ENCODE data around the gene RNF111. TPM values are rescaled to one million over a fixed set of nuclear protein-coding genes. Genes with fewer than 3 reads are reported as not detected.

RNF111 gene
- total and polyA plus RNA-seq, 2 of the 13 experiments (the other 11 are each of a cell fraction or from before 2014, with no cell fraction given) = 12.1 to 23.1 TPM

DNA sequence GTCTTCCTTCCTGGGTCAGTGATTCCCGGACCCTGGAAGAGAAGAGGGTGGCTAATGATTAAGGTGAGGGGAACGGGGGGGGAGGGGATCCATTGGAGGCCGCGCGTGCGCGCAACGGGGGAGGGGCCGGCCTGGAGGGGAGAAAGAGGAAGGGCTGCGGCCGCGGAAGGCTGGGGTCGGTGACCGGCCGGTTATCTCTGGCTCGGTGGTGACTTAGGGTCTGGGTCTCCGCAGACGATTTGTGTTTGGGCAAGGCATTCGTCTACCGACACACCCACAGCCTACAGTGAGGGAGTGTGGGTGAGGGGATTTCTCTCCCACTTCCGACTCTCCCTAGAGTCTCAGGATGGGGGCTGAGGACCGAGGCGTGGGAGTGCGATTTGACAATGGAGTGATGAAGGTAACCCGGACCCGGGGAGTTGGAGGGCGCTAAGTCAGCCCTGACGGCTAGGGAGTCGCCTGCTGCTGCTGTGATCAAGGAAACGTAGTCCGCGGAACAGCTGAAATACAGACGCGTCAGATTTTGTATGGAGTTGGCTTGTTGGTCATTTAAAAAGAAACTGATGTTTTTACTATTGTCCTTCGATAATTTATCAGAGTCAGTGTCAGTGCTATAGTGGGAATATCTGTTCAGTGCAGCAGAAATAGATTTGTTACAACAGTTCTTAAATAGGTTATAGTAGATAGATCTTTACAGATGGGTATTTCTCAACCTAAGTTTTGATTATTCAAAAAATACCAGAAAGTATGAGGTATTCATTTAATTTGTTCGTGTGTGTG, 733 bp downstream of the RNF111 start (continued):
- TF ChIP-seq PRDM10 (CRISPR knock-in tag; IDR thresholded peaks at IDR 0.05; ENCODE audit: low read depth) = no peak
- TF ChIP-seq KMT2A (CRISPR knock-in tag; IDR thresholded peaks at IDR 0.05) = peak; percentile 78
- TF ChIP-seq HIVEP1 (CRISPR knock-in tag; IDR thresholded peaks at IDR 0.05) = 0 out of 2 replicates have a peak, but pooled peaks have one; percentile 43
- TF ChIP-seq TBX3 (IDR thresholded peaks at IDR 0.05; ENCODE audit: borderline replicate concordance) = no peak
- no peak; the same call in 1 of the 2 replicates for TF ChIP-seq ZNF292 (CRISPR knock-in tag; IDR thresholded peaks at IDR 0.05; ENCODE audit: borderline replicate concordance, low read depth)
- TF ChIP-seq ZNF317 (CRISPR knock-in tag; IDR thresholded peaks at IDR 0.05) = peak; percentile 48; the same call in 1 of the 2 replicates
- TF ChIP-seq, protein P1, sequence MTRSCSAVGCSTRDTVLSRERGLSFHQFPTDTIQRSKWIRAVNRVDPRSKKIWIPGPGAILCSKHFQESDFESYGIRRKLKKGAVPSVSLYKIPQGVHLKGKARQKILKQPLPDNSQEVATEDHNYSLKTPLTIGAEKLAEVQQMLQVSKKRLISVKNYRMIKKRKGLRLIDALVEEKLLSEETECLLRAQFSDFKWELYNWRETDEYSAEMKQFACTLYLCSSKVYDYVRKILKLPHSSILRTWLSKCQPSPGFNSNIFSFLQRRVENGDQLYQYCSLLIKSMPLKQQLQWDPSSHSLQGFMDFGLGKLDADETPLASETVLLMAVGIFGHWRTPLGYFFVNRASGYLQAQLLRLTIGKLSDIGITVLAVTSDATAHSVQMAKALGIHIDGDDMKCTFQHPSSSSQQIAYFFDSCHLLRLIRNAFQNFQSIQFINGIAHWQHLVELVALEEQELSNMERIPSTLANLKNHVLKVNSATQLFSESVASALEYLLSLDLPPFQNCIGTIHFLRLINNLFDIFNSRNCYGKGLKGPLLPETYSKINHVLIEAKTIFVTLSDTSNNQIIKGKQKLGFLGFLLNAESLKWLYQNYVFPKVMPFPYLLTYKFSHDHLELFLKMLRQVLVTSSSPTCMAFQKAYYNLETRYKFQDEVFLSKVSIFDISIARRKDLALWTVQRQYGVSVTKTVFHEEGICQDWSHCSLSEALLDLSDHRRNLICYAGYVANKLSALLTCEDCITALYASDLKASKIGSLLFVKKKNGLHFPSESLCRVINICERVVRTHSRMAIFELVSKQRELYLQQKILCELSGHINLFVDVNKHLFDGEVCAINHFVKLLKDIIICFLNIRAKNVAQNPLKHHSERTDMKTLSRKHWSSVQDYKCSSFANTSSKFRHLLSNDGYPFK (CRISPR knock-in tag; IDR thresholded peaks at IDR 0.05; ENCODE audit: borderline replicate concordance) = peak; percentile 60; the same call in 1 of the 2 replicates
- TF ChIP-seq ZNF746 (CRISPR knock-in tag; IDR thresholded peaks at IDR 0.05) = 0 out of 2 replicates have a peak, but pooled peaks have one; percentile 38
- 0 out of 2 replicates have a peak, but pooled peaks have one; percentile 35 for TF ChIP-seq ZNF704 (CRISPR knock-in tag; IDR thresholded peaks at IDR 0.05; ENCODE audit: borderline replicate concordance)
- no peak for TF ChIP-seq ZNF180 (CRISPR knock-in tag; IDR thresholded peaks at IDR 0.05; ENCODE audit: borderline replicate concordance, low read depth)
- TF ChIP-seq, protein P2, sequence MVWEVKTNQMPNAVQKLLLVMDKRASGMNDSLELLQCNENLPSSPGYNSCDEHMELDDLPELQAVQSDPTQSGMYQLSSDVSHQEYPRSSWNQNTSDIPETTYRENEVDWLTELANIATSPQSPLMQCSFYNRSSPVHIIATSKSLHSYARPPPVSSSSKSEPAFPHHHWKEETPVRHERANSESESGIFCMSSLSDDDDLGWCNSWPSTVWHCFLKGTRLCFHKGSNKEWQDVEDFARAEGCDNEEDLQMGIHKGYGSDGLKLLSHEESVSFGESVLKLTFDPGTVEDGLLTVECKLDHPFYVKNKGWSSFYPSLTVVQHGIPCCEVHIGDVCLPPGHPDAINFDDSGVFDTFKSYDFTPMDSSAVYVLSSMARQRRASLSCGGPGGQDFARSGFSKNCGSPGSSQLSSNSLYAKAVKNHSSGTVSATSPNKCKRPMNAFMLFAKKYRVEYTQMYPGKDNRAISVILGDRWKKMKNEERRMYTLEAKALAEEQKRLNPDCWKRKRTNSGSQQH (CRISPR knock-in tag; IDR thresholded peaks at IDR 0.05; ENCODE audit: low read depth) = peak; percentile 46; the same call in 1 of the 2 replicates
- TF ChIP-seq KLF9 (CRISPR knock-in tag; IDR thresholded peaks at IDR 0.05; ENCODE audit: low read depth) = no peak; the same call in 1 of the 2 replicates
- 0 out of 2 replicates have a peak, but pooled peaks have one; percentile 62 for TF ChIP-seq ISX (CRISPR knock-in tag; conservative IDR thresholded peaks at IDR 0.05)
- TF ChIP-seq, protein P3, sequence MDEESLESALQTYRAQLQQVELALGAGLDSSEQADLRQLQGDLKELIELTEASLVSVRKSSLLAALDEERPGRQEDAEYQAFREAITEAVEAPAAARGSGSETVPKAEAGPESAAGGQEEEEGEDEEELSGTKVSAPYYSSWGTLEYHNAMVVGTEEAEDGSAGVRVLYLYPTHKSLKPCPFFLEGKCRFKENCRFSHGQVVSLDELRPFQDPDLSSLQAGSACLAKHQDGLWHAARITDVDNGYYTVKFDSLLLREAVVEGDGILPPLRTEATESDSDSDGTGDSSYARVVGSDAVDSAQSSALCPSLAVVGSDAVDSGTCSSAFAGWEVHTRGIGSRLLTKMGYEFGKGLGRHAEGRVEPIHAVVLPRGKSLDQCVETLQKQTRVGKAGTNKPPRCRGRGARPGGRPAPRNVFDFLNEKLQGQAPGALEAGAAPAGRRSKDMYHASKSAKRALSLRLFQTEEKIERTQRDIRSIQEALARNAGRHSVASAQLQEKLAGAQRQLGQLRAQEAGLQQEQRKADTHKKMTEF (CRISPR knock-in tag; IDR thresholded peaks at IDR 0.05) = peak; percentile 40; the same call in 1 of the 2 replicates
- TF ChIP-seq ZNF501 (CRISPR knock-in tag; IDR thresholded peaks at IDR 0.05) = peak; percentile 16; the same call in 1 of the 2 replicates
- peak; percentile 10; the same call in 1 of the 2 replicates for TF ChIP-seq ZNF331 (CRISPR knock-in tag; IDR thresholded peaks at IDR 0.05)
- no peak for TF ChIP-seq RFXANK (CRISPR knock-in tag; IDR thresholded peaks at IDR 0.05)
